ENCODE data around the gene RFXANK.
"Not testable (repeated sequence)": the region's sequence is repeated elsewhere in the genome, so short reads cannot be mapped to it uniquely, and the experiment has no call there.

The RFXANK gene

DNA sequence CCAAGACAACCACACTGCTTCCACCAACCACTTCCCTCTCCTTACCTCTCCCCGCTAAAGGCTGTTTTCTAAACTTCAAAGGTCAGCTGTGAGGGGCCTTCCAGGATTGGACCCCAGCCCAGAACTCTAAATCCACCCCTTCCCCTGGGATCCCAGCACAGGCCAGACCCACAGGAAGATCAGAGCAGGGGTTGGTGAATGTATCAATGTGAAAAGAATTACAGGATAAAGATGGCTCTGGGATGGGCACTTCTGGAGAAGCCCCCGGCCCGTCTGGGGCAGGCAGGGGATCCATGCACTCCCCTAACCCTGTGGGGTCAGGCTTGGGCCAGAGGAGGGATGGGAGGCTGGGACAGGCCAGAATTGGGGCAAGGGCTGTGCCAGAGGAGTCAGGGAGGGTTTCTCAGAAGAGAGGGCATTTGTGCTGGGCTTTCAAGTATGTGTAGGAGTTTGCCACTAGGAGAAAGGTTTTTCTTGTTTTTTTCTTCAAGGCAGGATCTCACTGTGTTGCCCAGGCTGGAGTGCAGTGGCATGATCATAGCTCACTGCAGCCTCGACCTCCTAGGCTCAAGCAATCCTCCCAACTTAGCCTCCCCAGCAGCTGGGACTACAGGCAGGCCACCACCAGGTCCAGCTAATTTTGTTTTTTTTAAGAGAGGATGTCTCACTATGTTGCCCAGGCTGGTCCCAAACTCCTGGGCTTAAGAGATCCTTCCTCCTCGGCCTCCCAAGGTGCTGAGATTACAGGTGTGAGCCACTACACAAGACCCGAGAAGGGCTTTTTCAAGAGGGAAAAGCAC, 21.0 kb upstream of the RFXANK start:
- no peaks in the 10 kb centered on the region for H3K9me3 ChIP-seq (ENCODE audit: control insufficient read depth, low read length)
- no peak overlapping the region for H3K27ac ChIP-seq (ENCODE audit: low read depth, low read length, severe bottlenecking)
- no peak overlapping the region for H3K4me3 ChIP-seq (ENCODE audit: extremely low read depth, insufficient read depth, low read length, poor library complexity, severe bottlenecking)
- WGBS, 2 experiments (ENCODE audit: insufficient coverage in 2 of 2), result 85 to 96% methylated on average over 4 to 5 of the region's 6 CpGs
- H3K36me3 ChIP-seq (ENCODE audit: control insufficient read depth, insufficient read depth, low read length), result no peaks in the 10 kb centered on the region
- H3K4me1 ChIP-seq (ENCODE audit: control insufficient read depth, insufficient read depth, low read length, poor library complexity, severe bottlenecking), result peaks cover 7% of the 10 kb centered on the region

DNA sequence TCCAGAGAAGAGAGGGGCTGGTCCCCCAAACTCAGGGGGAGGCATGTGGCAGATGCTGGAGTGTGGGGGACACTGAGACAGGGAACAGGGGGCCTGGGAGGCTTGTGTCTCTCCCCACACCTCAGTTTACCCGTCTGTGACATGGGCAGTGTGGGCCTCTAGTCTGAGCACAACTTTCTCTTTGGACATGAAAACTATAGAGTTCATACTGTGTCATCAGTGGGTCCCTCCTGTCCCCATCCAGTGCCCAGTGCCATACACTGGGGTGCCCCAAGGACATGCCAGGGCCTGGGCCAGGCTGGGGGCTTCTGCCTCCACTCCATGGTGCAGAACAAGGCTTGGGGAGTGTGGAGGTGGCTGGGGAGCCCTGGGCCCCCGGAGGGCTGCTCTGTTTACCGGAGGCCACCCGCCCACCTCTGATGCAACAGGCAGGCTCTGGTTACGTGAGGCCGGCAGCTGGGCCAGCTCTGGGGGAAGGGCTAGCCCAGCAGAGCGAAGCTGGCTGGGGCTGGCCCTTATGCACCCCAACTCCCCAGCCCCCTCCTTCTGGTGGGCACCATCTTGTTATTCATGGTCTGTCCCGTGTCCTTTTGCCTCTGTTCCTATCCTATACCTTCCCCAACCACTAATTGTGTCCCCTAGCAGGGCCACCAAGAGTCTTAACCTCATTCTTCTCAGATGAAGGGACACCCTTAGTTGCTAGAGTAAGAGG, 20.1 kb upstream of the RFXANK start:
- 71 to 81% methylated on average over 5 to 8 of the region's 8 CpGs for WGBS, 2 experiments (ENCODE audit: insufficient coverage in 2 of 2)
- Histone ChIP-seq H3K36me3 (ENCODE audit: control insufficient read depth, insufficient read depth, low read length) (no peaks in the 10 kb centered on the region), H3K9me3 (ENCODE audit: control insufficient read depth, low read length) (no peaks in the 10 kb centered on the region), H3K4me3 (ENCODE audit: extremely low read depth, insufficient read depth, low read length, poor library complexity, severe bottlenecking) (no peak overlapping the region), H3K4me1 (ENCODE audit: control insufficient read depth, insufficient read depth, low read length, poor library complexity, severe bottlenecking) (peaks cover 7% of the 10 kb centered on the region), H3K27ac (ENCODE audit: low read depth, low read length, severe bottlenecking) (no peak overlapping the region)

DNA sequence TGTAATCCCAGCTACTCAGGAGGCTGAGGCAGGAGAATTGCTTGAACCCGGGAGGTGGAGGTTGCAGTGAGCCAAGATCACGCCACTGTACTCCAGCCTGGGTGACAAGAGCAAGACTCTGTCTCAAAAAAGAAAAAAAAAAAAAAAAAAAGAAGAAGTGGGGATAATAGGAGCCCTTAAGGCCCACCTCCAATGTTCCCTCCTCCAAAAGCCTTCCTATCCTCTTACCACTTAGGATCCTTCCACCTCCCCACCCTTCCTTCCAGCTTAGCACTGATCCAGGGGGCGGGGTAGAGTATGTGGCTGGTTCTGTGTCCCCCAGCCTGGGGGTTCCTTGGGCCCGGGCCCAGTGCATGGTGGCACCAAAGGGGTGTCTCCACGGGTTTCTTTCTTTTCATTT, 18.8 kb upstream of the RFXANK start:
- H3K4me1 ChIP-seq (ENCODE audit: control insufficient read depth, insufficient read depth, low read length, poor library complexity, severe bottlenecking); H3K27ac ChIP-seq (ENCODE audit: low read depth, low read length, severe bottlenecking); H3K4me3 ChIP-seq (ENCODE audit: extremely low read depth, insufficient read depth, low read length, poor library complexity, severe bottlenecking); H3K36me3 ChIP-seq (ENCODE audit: control insufficient read depth, insufficient read depth, low read length); H3K9me3 ChIP-seq (ENCODE audit: control insufficient read depth, low read length): not testable (repeated sequence)
- WGBS, 2 experiments (ENCODE audit: insufficient coverage in 2 of 2), result 91 to 96% methylated on average over 1 to 3 of the region's 5 CpGs

DNA sequence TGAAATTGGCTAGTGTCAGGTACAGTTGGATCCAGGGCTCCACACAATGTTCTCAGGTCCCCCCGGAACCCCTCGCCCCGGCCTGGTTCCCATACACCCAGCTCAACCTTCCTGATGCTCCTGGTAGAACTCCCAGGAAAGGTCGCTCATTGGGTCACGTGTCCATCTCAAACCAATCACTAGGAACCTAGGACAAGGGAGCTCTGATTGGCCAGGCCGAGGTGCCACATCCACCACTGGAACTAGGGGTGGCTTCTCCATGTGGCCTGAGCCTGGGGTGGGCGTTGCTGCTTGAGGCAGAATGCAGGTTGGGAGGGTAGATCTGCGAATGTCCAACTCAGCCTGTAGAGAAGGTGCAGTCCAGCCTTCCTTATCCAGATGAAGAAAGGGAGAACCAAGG, 15.1 kb upstream of the RFXANK start:
- 93% methylated on average over 5 to 6 of the region's 8 CpGs for WGBS, 2 experiments (ENCODE audit: insufficient coverage in 2 of 2)
- no peaks in the 10 kb centered on the region for H3K9me3 ChIP-seq (ENCODE audit: control insufficient read depth, low read length)

DNA sequence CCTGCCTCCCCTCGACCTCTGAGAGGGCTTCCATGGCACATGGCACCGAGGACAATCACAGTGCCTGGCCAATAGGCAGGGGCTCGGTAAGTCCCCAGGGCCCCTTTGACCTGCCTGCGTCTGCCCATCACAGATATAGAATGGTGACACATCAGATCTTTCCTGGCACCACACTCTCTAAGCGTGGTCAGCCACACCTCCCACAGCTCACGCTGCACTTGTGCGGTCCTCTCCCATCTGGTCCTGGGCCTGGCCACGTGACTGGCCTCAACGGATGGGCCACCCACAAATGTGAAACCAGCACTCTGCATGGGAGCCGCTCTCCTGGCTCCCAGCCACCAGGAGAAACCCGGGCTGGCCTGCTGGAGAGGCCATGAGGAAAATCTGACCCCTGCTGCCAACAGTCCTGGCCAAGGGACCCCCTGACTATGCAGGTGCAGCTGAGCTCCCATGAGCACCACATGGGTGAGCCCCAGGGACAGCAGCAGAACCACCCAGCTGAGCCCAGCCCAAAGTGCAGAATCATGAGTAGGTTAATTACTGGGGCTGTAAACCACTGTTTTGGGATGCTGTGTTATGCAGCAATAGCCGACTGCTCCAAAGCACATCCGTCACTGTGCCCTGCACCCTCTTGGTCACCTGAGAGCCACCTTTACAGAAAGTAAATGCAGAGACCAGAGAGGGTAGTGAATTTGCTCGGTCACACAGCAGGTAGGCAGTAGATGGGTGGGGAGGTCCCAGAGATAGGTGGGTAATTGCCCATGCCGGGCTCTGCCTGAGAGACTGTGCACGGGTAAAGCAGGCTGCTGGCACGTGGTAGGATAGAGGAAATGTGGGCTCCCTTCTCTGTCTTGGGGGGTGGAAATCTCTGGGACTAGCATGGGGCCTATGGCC, 12.3 kb upstream of the RFXANK start:
- 82 to 98% methylated on average over 11 to 17 of the region's 17 CpGs for WGBS, 2 experiments (ENCODE audit: insufficient coverage in 2 of 2)
- Histone ChIP-seq H3K4me3 (ENCODE audit: extremely low read depth, insufficient read depth, low read length, poor library complexity, severe bottlenecking) (no peak overlapping the region), H3K9me3 (ENCODE audit: control insufficient read depth, low read length) (no peaks in the 10 kb centered on the region), H3K27ac (ENCODE audit: low read depth, low read length, severe bottlenecking) (no peak overlapping the region), H3K4me1 (ENCODE audit: control insufficient read depth, insufficient read depth, low read length, poor library complexity, severe bottlenecking) (no peaks in the 10 kb centered on the region), H3K36me3 (ENCODE audit: control insufficient read depth, insufficient read depth, low read length) (peaks cover 27% of the 10 kb centered on the region)

More for the DNA sequence above, 15.1 kb upstream of the RFXANK start:
- H3K4me3 ChIP-seq (ENCODE audit: extremely low read depth, insufficient read depth, low read length, poor library complexity, severe bottlenecking), result no peak overlapping the region
- H3K27ac ChIP-seq (ENCODE audit: low read depth, low read length, severe bottlenecking), result no peak overlapping the region
- H3K36me3 ChIP-seq (ENCODE audit: control insufficient read depth, insufficient read depth, low read length), result peaks cover 13% of the 10 kb centered on the region
- H3K4me1 ChIP-seq (ENCODE audit: control insufficient read depth, insufficient read depth, low read length, poor library complexity, severe bottlenecking), result peaks cover 5% of the 10 kb centered on the region

DNA sequence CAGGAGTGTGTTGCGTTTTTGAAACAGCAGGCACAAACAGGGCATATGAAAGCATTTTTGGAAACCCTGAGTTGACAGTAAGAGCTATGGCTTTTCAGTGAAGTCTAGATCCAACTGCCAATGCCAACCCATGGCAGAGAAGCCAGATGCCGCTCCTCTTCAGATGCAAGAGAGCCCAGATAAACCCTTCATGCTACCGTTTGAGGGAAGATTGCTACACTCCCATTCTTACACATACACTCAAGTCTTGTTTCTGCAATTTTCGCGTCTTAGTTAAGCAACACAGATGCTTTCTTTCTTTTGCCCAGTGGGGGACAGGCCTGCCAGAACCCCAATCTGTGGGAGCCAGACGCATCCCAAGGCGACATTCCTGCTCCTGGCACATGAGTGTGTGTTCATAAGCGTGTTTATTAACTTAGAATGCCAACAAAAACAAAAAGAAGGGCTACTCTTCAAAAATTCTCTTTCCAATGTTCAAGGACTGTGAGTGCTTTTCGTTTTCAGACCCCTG, 10.5 kb upstream of the RFXANK start:
- no peak overlapping the region for H3K4me3 ChIP-seq (ENCODE audit: extremely low read depth, insufficient read depth, low read length, poor library complexity, severe bottlenecking)
- WGBS, 2 experiments (ENCODE audit: insufficient coverage in 2 of 2), result 94 to 96% methylated on average over 8 to 9 of the region's 9 CpGs
- H3K9me3 ChIP-seq (ENCODE audit: control insufficient read depth, low read length), result no peaks in the 10 kb centered on the region
- peaks cover 40% of the 10 kb centered on the region for H3K36me3 ChIP-seq (ENCODE audit: control insufficient read depth, insufficient read depth, low read length)
- no peaks in the 10 kb centered on the region for H3K4me1 ChIP-seq (ENCODE audit: control insufficient read depth, insufficient read depth, low read length, poor library complexity, severe bottlenecking)
- no peak overlapping the region for H3K27ac ChIP-seq (ENCODE audit: low read depth, low read length, severe bottlenecking)

DNA sequence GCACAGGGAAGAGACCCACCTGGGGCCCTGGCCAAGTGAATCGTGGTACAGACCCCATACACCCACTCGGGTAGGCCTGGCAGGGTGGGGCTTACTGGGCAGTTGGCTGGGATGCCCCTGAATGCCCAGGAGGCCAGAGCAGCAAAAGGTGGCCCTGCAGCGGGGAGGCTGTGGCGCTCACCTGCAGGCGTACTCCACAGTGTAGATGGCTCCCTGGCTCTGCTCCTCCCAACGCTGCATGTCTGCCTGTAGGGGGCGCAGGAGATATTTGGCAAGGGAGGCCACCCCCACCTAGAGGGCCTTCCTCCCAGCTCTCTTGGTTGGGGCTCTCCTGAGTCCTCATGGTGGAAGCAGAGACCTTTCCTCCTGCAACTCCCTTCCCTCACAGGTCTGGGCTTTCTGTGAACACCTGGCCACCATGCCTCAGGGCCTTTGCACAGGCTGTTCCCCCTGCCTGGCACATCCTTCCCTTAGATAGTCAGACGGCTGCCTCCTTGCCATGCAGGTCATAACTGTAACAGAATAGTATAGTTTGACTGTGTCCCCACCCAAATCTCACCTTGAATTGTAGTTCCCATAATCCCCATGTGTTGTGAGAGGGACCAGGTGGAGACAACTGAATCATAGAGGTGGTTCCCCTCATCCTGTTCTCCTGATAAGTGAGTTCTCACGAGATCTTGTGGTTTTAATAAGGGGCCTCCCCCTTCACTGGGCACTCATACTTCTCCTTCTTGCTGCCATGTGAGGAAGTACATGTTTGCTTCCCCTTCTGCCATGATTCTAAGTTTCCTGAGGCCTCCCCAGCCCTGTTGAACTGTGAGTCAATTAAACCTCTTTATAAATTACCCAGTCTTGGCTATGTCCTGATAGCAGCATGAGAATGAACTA, 6.0 kb upstream of the RFXANK start:
- 66 to 79% methylated on average over 3 to 9 of the region's 9 CpGs for WGBS, 2 experiments (ENCODE audit: insufficient coverage in 2 of 2)

DNA sequence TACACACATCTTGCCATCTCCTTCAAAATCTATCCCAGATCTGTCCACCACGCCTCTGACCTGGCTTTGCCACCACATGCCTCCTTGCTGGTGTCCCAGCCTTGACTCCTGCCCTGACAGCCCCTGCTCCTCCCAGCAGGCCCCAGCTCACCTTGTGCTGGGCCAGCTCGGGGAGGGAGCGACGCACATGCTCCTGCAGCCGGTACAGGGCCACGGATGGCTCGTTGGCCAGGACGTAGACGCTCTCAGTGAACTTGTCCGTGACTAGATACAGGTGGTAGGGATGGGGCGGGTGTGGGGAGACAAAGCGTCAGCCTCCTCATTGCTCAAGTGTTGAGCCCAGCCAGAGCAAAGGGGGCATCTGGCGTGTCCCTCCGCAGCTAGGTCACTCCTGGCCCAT, 5.3 kb upstream of the RFXANK start:
- H3K9me3 ChIP-seq (ENCODE audit: control insufficient read depth, low read length), result no peaks in the 10 kb centered on the region
- H3K4me1 ChIP-seq (ENCODE audit: control insufficient read depth, insufficient read depth, low read length, poor library complexity, severe bottlenecking), result peaks cover 6% of the 10 kb centered on the region
- H3K4me3 ChIP-seq (ENCODE audit: extremely low read depth, insufficient read depth, low read length, poor library complexity, severe bottlenecking), result no peak overlapping the region
- no peak overlapping the region for H3K27ac ChIP-seq (ENCODE audit: low read depth, low read length, severe bottlenecking)
- H3K36me3 ChIP-seq (ENCODE audit: control insufficient read depth, insufficient read depth, low read length), result peaks cover 44% of the 10 kb centered on the region
- WGBS, 2 experiments (ENCODE audit: insufficient coverage in 2 of 2), result 93 to 95% methylated on average over 14 of the region's 14 CpGs

More for the DNA sequence above, 6.0 kb upstream of the RFXANK start:
- Histone ChIP-seq H3K27ac (ENCODE audit: low read depth, low read length, severe bottlenecking) (no peak overlapping the region), H3K4me1 (ENCODE audit: control insufficient read depth, insufficient read depth, low read length, poor library complexity, severe bottlenecking) (peaks cover 3% of the 10 kb centered on the region), H3K36me3 (ENCODE audit: control insufficient read depth, insufficient read depth, low read length) (peaks cover 50% of the 10 kb centered on the region), H3K9me3 (ENCODE audit: control insufficient read depth, low read length) (no peaks in the 10 kb centered on the region), H3K4me3 (ENCODE audit: extremely low read depth, insufficient read depth, low read length, poor library complexity, severe bottlenecking) (no peak overlapping the region)

DNA sequence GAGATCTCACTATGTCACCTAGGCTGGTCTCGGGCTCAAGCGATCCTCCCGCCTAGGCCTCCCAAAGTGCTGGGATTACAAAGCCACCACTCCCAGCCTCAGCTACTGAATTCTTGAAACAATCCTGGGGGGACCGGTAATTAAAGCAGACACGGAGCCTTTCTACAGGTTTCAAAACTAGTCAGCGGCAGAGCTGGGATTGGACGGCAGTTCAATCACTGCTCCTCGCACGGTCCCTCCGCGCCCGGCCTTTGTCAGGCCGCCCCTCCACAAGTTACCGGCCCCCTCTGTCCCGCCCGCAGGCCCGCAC, 335 bp upstream of the RFXANK start:
- Histone ChIP-seq H3K27ac (ENCODE audit: low read depth, low read length, severe bottlenecking) (peak overlapping the region; percentile 92), H3K4me3 (ENCODE audit: extremely low read depth, insufficient read depth, low read length, poor library complexity, severe bottlenecking) (peak overlapping the region; percentile 86), H3K36me3 (ENCODE audit: control insufficient read depth, insufficient read depth, low read length) (peaks cover 29% of the 10 kb centered on the region), H3K9me3 (ENCODE audit: control insufficient read depth, low read length) (no peaks in the 10 kb centered on the region), H3K4me1 (ENCODE audit: control insufficient read depth, insufficient read depth, low read length, poor library complexity, severe bottlenecking) (peaks cover 6% of the 10 kb centered on the region)
- 0 to 1% methylated on average over 11 of the region's 17 CpGs for WGBS, 2 experiments (ENCODE audit: insufficient coverage in 2 of 2)

Data from mesodermal cell (in vitro differentiated cells).